ENCODE data around the gene OR2T10.

DNA sequence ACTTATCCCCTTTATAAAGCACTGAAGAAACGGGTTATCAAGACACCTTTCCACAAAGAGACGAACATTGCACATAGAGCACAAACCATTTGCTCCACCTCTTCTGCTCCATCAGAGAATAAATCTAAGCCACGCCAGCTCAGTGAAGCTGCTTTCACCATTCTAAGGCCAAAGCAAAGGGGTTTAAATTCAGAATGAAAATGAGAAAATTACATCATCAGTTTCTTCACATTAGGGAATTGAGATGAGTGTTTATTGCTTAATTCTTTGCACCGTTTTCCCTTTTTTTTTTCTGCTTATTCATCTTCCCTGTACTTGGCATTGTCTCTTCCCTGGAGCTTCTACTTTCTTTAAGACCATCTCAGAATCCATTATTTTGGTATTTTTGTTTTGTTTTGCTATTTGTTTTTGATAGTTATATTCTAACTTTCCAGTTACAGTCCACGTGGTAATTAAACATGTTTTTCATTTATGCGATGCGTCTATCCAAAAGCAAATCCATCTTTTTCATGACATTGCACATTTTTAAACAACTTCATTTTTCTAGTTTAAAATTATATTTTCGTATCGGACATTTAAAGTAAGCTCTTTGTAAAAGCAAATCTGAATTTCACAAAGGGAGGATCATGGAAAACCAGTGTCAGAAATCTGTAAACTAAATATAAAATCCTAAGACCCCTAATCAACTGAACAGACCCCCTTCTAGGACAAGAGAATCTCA lies 21.1 kb downstream of the OR2T10 start:
- TF ChIP-seq, protein P1, sequence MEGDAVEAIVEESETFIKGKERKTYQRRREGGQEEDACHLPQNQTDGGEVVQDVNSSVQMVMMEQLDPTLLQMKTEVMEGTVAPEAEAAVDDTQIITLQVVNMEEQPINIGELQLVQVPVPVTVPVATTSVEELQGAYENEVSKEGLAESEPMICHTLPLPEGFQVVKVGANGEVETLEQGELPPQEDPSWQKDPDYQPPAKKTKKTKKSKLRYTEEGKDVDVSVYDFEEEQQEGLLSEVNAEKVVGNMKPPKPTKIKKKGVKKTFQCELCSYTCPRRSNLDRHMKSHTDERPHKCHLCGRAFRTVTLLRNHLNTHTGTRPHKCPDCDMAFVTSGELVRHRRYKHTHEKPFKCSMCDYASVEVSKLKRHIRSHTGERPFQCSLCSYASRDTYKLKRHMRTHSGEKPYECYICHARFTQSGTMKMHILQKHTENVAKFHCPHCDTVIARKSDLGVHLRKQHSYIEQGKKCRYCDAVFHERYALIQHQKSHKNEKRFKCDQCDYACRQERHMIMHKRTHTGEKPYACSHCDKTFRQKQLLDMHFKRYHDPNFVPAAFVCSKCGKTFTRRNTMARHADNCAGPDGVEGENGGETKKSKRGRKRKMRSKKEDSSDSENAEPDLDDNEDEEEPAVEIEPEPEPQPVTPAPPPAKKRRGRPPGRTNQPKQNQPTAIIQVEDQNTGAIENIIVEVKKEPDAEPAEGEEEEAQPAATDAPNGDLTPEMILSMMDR (IDR thresholded peaks at IDR 0.05): no peak
- no peak for TF ChIP-seq POLR2A (IDR thresholded peaks at IDR 0.05)
